ENCODE data around the gene DOK6.

The DOK6 gene

GRCh38 chr18:69839497-69839896, 438.8 kb downstream of the DOK6 start:
- no peak overlapping the region for H3K4me3 ChIP-seq (replicated peaks in 1 of 2; ENCODE audit: low read depth in 2 of 2, low read length in 2 of 2)
- TF ChIP-seq CTCF (IDR thresholded peaks at IDR 0.05; ENCODE audit: low read depth, low read length) = no peak
- no peak for DNase-seq (ENCODE audit: low read depth in 2 of 2)

- DNase-seq (ENCODE audit: low read depth in 2 of 2) = no peak
- no peak overlapping the region for H3K4me3 ChIP-seq (replicated peaks in 1 of 2; ENCODE audit: low read depth in 2 of 2, low read length in 2 of 2)
- TF ChIP-seq CTCF (IDR thresholded peaks at IDR 0.05; ENCODE audit: low read depth, low read length) = no peak
These were observed 439.3 kb downstream of the DOK6 start for GRCh38 chr18:69840001-69840400.

GRCh38 chr18:69840445-69840844, 439.8 kb downstream of the DOK6 start:
- TF ChIP-seq CTCF (IDR thresholded peaks at IDR 0.05; ENCODE audit: low read depth, low read length) = no peak
- DNase-seq (ENCODE audit: low read depth in 2 of 2) = peak; percentile 8 to 11
- no peak overlapping the region for H3K4me3 ChIP-seq (replicated peaks in 1 of 2; ENCODE audit: low read depth in 2 of 2, low read length in 2 of 2)

- TF ChIP-seq CTCF (IDR thresholded peaks at IDR 0.05; ENCODE audit: low read depth, low read length) = no peak
- H3K4me3 ChIP-seq (replicated peaks in 1 of 2; ENCODE audit: low read depth in 2 of 2, low read length in 2 of 2) = no peak overlapping the region
- DNase-seq (ENCODE audit: low read depth in 2 of 2) = no peak
These were observed 440.4 kb downstream of the DOK6 start for GRCh38 chr18:69841117-69841516.

GRCh38 chr18:69843015-69843414, 442.3 kb downstream of the DOK6 start:
- no peak overlapping the region for H3K4me3 ChIP-seq (replicated peaks in 1 of 2; ENCODE audit: low read depth in 2 of 2, low read length in 2 of 2)
- no peak for DNase-seq (ENCODE audit: low read depth in 2 of 2)
- TF ChIP-seq CTCF (IDR thresholded peaks at IDR 0.05; ENCODE audit: low read depth, low read length) = no peak

- DNase-seq (ENCODE audit: low read depth in 2 of 2) = no peak
- no peak for TF ChIP-seq CTCF (IDR thresholded peaks at IDR 0.05; ENCODE audit: low read depth, low read length)
- no peak overlapping the region for H3K4me3 ChIP-seq (replicated peaks in 1 of 2; ENCODE audit: low read depth in 2 of 2, low read length in 2 of 2)
These were observed 444.0 kb downstream of the DOK6 start for GRCh38 chr18:69844656-69845055.
